CD4-positive, alpha-beta T cell (primary cell): Measurements from ENCODE around the gene CCDC120. TPM values are rescaled to one million over a fixed set of nuclear protein-coding genes. Genes with fewer than 3 reads are reported as not detected.

Experiments
- ATAC-seq: fragments of 200-7000 bp; cut with Tn5 transposase; one replicate; pipeline ENCODE4 v1.10.0; 2022; ENCODE audit warnings: mild to moderate bottlenecking; ENCODE audit not compliant: poor library complexity
- CTCF ChIA-PET: fragments of 350-600 bp; sonication (Branson Sonifier 250); formaldehyde crosslinking; loops from one replicate; lab custom pipeline; 2021; ENCODE audit warnings: antibody characterized with exemption, inconsistent platforms; lab: Charles Lee
- POLR2A ChIA-PET: fragments of 350-600 bp; sonication (Branson Sonifier 250); formaldehyde crosslinking; loops from one replicate; lab custom pipeline; 2021; ENCODE audit warnings: antibody characterized with exemption, inconsistent platforms; lab: Charles Lee
- DNase-seq, 14 experiments: peaks; one replicate each; pipeline ENCODE4 v3.0.0-alpha.2; 2013 to 2020; ENCODE audit warnings: mixed read lengths in 2 of 14
- H3K27ac ChIP-seq, 2 donors: one replicate each; pipeline versions ENCODE4 v1.5.1 to v1.7.0; 2013; ENCODE audit warnings: low read length in 2 of 2, low read depth in 1 of 2, mild to moderate bottlenecking in 1 of 2
- H3K27me3 ChIP-seq, 2 experiments: 1 replicate in 1 of 2; 2 replicates in 1 of 2; pipeline versions ENCODE4 v1.6.1 to v1.7.0; 2013; ENCODE audit warnings: low read length in 2 of 2, control low read depth in 1 of 2, mild to moderate bottlenecking in 1 of 2, moderate library complexity in 1 of 2; ENCODE audit not compliant: insufficient read depth in 2 of 2, control insufficient read depth in 1 of 2
- H3K36me3 ChIP-seq: one replicate; pipeline ENCODE4 v1.6.1; 2013; ENCODE audit warnings: low read length, control low read depth; ENCODE audit not compliant: insufficient read depth
- H3K4me1 ChIP-seq: one replicate; pipeline ENCODE4 v1.6.1; 2013; ENCODE audit warnings: low read length, control low read depth; ENCODE audit not compliant: insufficient read depth
- H3K4me3 ChIP-seq: one replicate; pipeline ENCODE4 v1.5.1; 2013; ENCODE audit warnings: mild to moderate bottlenecking, low read length, moderate library complexity
- H3K9me3 ChIP-seq, 2 experiments: 1 replicate in 1 of 2; 2 replicates in 1 of 2; pipeline versions ENCODE4 v1.6.1 to v1.7.0; 2013; ENCODE audit warnings: low read length in 2 of 2, mild to moderate bottlenecking in 2 of 2, control low read depth in 1 of 2, moderate library complexity in 1 of 2; ENCODE audit not compliant: control insufficient read depth in 1 of 2, insufficient read depth in 1 of 2
- H3K27ac Mint-ChIP-seq: one replicate; pipeline ENCODE4 v1.8.0; 2020; ENCODE audit warnings: mixed read lengths
- H3K27me3 Mint-ChIP-seq: one replicate; pipeline ENCODE4 v1.8.0; 2021; ENCODE audit warnings: mixed read lengths
- H3K36me3 Mint-ChIP-seq: one replicate; pipeline ENCODE4 v1.8.0; 2021; ENCODE audit warnings: low read depth, mixed read lengths
- H3K4me1 Mint-ChIP-seq: one replicate; pipeline ENCODE4 v1.8.0; 2021; ENCODE audit warnings: low read depth, mixed read lengths
- H3K4me3 Mint-ChIP-seq: one replicate; pipeline ENCODE4 v1.8.0; 2020; ENCODE audit warnings: mild to moderate bottlenecking, mixed read lengths
- H3K9me3 Mint-ChIP-seq: one replicate; pipeline ENCODE4 v1.8.0; 2020; ENCODE audit warnings: mixed read lengths
- intact Hi-C, 2 experiments: fragments of 100-400 bp; cut with DNase I in 1 of 2; cut with micrococcal nuclease in 1 of 2; formaldehyde crosslinking; loops; one replicate each; pipeline versions ENCODE4 v1.15.1 to v1.9.0; 2023 to 2025; cut with DNase I, micrococcal nuclease
- total RNA-seq, 174 experiments: library from RNA in 2 of 174; stranded (reverse) in 2 of 174; gene quantifications; one replicate each; pipeline ENCODE4 v1.2.3 and lab custom pipeline; 2021 to 2026
- TF ChIP-seq, protein P1 (sequence below): fragments of 200-600 bp; IDR thresholded peaks from one replicate; pipeline ENCODE4 v1.8.0; 2022; ENCODE audit warnings: antibody characterized with exemption, mild to moderate bottlenecking

Gene CCDC120
- total RNA-seq, 2 experiments from 2014 or later = 11.5 to 12.2 TPM

DNA sequence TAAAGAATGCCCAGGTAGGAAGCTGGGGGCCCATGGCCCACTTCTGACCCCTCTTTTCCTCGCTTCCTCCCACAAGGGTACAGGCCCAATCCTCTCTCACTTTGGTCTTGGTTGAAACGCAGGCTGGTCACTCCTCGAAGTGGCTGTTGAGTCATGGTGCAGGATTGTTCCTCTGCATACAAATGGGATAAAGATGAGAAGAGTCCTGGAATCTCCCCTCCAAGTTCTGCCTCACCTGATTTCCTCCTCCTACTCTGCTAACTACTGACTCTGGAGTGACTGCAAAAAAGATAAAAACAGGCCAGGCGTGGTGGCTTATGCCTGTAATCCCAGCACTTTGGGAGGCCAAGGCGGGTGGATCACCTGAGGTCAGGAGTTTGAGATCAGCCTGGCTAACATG is 19.1 kb downstream of the CCDC120 start:
- Histone ChIP-seq H3K4me1 (peaks cover 28% of the 10 kb centered on the region), H3K4me3 (no peak overlapping the region), H3K36me3 (peaks cover 15% of the 10 kb centered on the region), H3K27me3 (no peaks in the 10 kb centered on the region), H3K9me3 (no peaks in the 10 kb centered on the region), H3K27ac (no peak overlapping the region)
- Mint-ChIP-seq H3K4me1 (peaks cover 25% of the 10 kb centered on the region), H3K4me3 (no peak overlapping the region), H3K9me3 (no peaks in the 10 kb centered on the region), H3K27ac (peak overlapping the region; percentile 100), H3K36me3 (peaks cover 35% of the 10 kb centered on the region), H3K27me3 (no peaks in the 10 kb centered on the region)
- DNase-seq (no peak), ATAC-seq (no peak)
- POLR2A ChIA-PET = no interaction called here
- TF ChIP-seq, protein P1, sequence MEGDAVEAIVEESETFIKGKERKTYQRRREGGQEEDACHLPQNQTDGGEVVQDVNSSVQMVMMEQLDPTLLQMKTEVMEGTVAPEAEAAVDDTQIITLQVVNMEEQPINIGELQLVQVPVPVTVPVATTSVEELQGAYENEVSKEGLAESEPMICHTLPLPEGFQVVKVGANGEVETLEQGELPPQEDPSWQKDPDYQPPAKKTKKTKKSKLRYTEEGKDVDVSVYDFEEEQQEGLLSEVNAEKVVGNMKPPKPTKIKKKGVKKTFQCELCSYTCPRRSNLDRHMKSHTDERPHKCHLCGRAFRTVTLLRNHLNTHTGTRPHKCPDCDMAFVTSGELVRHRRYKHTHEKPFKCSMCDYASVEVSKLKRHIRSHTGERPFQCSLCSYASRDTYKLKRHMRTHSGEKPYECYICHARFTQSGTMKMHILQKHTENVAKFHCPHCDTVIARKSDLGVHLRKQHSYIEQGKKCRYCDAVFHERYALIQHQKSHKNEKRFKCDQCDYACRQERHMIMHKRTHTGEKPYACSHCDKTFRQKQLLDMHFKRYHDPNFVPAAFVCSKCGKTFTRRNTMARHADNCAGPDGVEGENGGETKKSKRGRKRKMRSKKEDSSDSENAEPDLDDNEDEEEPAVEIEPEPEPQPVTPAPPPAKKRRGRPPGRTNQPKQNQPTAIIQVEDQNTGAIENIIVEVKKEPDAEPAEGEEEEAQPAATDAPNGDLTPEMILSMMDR = no peak
- CTCF ChIA-PET = no interaction called here
- intact Hi-C loops = loop anchor here in 1 of 2 experiments (5.0 kb wide), 1 partner anchor 36 kb away; the partner anchor contains the start of gene TFE3

DNA sequence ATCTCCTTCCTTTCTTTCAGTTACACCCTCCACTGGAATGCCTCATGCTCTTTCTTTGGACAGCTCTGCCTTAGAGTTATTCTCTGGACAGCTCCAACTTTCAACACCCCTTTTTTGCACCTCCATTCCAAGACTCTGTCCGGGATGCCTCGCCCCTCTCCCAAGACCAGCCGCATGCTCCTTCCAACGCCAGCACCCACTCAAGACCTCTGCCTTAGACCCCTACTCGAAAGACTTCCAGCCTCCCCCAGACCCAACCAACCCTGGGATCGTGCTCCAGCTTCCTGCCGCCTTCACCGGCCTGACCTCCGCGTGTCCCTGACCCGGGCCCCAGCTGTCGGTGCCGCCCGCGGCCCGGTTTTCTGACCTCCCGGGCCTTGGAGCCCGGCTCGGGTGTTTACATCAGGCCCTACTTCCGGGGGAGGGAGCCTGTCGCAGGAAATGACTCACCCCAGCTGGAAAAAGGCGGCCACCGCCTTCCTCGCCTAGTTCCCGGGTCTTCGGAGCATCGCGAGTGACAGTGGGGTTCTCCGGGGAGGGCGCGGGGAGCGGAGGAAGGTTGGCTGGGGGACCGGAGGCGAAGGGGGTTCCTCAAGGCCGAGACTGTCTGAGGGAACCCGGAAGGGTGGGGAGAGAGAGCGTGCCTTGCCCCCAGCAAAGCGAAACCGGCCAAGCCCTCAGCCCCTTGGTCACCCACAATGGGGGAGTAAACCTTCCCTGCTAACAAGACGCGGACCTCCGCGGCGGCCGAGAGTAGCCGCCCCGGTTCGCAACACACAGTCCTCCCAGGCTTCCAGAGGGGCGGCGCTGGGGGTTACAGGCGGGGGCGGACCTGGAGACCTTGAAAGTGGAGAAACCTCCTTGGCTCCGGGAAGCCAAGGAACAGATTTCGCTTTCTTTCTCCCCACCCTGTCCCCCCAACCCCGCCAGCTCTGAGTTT is 21.0 kb downstream of the CCDC120 start, which contains the start of gene WDR45:
TSS of gene WDR45 (minus strand) at position 399 of the 940 bp plus-strand sequence. CDS start 1,792 bp downstream, outside the sequence.
- Histone ChIP-seq H3K9me3 (no peaks in the 10 kb centered on the region), H3K36me3 (peaks cover 14% of the 10 kb centered on the region), H3K27ac (peak within 1 kb of the TSS; percentile 92 to 96), H3K4me1 (peaks cover 13% of the 10 kb centered on the region), H3K27me3 (no peaks in the 10 kb centered on the region), H3K4me3 (peak within 1 kb of the TSS; percentile 82)
- H3K4me1 Mint-ChIP-seq = peaks cover 12% of the 10 kb centered on the region
- no peaks in the 10 kb centered on the region for H3K27me3 Mint-ChIP-seq
- H3K36me3 Mint-ChIP-seq = peaks cover 25% of the 10 kb centered on the region
- peak within 1 kb of the TSS; percentile 97 for H3K4me3 Mint-ChIP-seq
- peak within 1 kb of the TSS; percentile 100 for H3K27ac Mint-ChIP-seq
- TF ChIP-seq, protein P1 = no peak
- ChIA-PET CTCF (interaction anchor here (1.1 to 1.4 kb wide), 2 partner anchors 36 to 84 kb away, joined by 3 to 5 read pairs; no protein-coding TSS in a partner anchor), POLR2A (interaction anchor here (0.7 to 2.0 kb wide), 18 partner anchors 11 to 1935 kb away, joined by 3 to 14 read pairs (median 4); partner anchors contain the start of genes CCDC22, GRIPAP1, NDUFB11 and PLP2)
- intact Hi-C loops = loop anchor here in 1 of 2 experiments (5.0 kb wide), 1 partner anchor 37 kb away; the partner anchor contains the start of gene TFE3
- DNase-seq = peak; percentile 38 to 87 (median 67)
- peak; percentile 82 for ATAC-seq
- no peaks in the 10 kb centered on the region for H3K9me3 Mint-ChIP-seq

DNA sequence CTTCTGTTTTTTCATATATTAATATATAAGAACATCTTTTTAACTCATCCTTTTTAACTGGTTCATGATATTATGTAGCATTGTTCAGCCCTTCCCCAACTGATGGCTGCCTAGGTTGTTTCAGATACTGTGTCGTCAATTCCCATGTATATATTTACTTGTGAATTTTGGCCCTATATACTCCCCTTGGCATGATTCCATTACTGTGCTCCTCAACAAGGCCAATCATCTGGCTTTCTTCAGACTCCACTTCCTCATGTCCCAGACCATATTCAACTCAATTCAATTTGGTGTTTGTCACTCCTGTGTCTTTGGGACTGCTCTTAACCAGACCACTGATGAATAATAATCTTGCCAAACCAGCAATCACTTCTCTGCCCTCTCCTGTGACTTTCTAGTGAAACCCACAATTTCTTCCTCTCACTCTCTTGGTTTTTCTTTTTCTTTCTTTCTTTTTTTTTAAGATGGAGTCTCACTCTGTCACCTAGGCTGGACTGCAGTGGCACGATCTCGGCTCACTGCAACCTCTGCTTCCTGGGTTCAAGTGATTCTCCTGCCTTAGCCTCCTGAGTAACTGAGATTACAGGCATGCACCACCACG is 23.6 kb downstream of the CCDC120 start:
- H3K27me3 Mint-ChIP-seq = no peaks in the 10 kb centered on the region
- TF ChIP-seq, protein P1 = no peak
- peaks cover 25% of the 10 kb centered on the region for H3K36me3 Mint-ChIP-seq
- ChIA-PET CTCF (no interaction called here), POLR2A (no interaction called here)
- DNase-seq (no peak), ATAC-seq (no peak)
- peak overlapping the region; percentile 77 for H3K4me3 Mint-ChIP-seq
- peaks cover 12% of the 10 kb centered on the region for H3K4me1 Mint-ChIP-seq
- H3K9me3 ChIP-seq = no peaks in the 10 kb centered on the region
- no peak overlapping the region for H3K4me3 ChIP-seq
- no peaks in the 10 kb centered on the region for H3K9me3 Mint-ChIP-seq
- intact Hi-C loops = no loop called here
- H3K27ac ChIP-seq = no peak overlapping the region
- peak overlapping the region; percentile 27 for H3K27ac Mint-ChIP-seq
- H3K27me3 ChIP-seq = no peaks in the 10 kb centered on the region
- peaks cover 13% of the 10 kb centered on the region for H3K4me1 ChIP-seq
- no peaks in the 10 kb centered on the region for H3K36me3 ChIP-seq
